GM12891 (cell line): ENCODE measurements around the gene GLYATL2.
A peak's percentile ranks its signal among the peaks of the same experiment; 100 is the strongest.

Source experiments
- DNase-seq: peaks from one replicate; pipeline ENCODE4 v3.0.0; 2011; ENCODE audit warnings: low spot score; ENCODE audit not compliant: insufficient read length
- FAIRE-seq: peaks from 2 replicates; lab custom pipeline; 2011; peaks lifted over from hg19 to GRCh38; lab: Jason Lieb, UNC
- PAX5 ChIP-seq: IDR thresholded peaks from 2 replicates; pipeline ENCODE4 v1.6.1; 2011; ENCODE audit warnings: low read length, moderate library complexity, mild to moderate bottlenecking; ENCODE audit not compliant: insufficient read depth, severe bottlenecking
- POLR2A ChIP-seq: IDR thresholded peaks from 2 replicates; pipeline ENCODE4 v1.6.1; 2011; ENCODE audit warnings: low read depth, low read length, control low read depth
- POLR2AphosphoS5 ChIP-seq: IDR thresholded peaks from 2 replicates; pipeline ENCODE4 v1.6.1; 2011; ENCODE audit warnings: low read depth, low read length, control low read depth
- POU2F2 ChIP-seq: IDR thresholded peaks from 2 replicates; pipeline ENCODE4 v1.6.1; 2011; ENCODE audit warnings: low read depth, mild to moderate bottlenecking, control low read depth, low read length, moderate library complexity
- SPI1 ChIP-seq: IDR thresholded peaks from 2 replicates; pipeline ENCODE4 v1.6.1; 2011; ENCODE audit warnings: low read depth, low read length, control low read depth
- TAF1 ChIP-seq: IDR thresholded peaks from 2 replicates; pipeline ENCODE4 v1.6.1; 2011; ENCODE audit warnings: low read depth, low read length, control low read depth

Gene GLYATL2

DNA sequence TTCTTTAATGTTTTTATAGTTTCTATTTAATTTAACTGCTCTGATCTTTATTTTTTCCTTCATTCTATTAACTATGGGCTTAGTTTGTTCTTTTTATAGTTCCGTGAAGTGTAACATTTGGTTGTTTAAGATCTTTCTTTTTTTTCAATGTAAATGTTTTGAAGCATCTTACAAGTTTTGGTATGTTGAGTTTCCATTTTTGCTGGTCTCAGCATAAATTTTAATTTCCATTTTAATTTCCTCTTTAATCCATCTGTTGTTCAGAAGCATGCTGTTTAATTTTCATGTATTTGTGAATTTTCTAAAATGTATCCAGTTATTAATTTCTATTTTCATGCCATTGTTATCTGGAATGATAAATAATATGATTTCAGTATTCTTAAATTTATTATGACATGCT is 17.0 kb upstream of the GLYATL2 start:
- FAIRE-seq (no peak), DNase-seq (no peak)
- no peak for TF ChIP-seq PAX5
- no peak for TF ChIP-seq POLR2A
- TF ChIP-seq SPI1: no peak
- TF ChIP-seq POLR2AphosphoS5: no peak
- TF ChIP-seq TAF1: no peak

DNA sequence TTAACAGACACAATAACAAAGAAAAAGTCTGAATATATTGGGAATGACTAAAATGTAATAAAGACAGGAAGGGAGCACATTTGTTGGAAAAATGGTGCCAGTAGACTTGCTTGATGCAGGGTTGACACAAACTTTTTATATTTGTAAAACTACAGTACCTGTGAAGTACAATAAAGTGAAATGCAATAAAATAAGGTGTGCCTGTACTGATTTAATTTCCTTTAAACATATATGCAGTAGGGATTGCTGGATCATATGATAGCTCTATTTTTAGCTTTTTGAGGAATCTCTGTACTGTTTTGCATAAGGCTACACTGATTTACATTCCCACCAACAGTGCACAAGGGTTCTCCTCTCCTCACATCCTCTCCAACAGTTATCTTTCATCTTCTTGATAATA is 12.3 kb upstream of the GLYATL2 start:
- no peak for DNase-seq
- FAIRE-seq: no peak
- no peak for TF ChIP-seq POU2F2
- no peak for TF ChIP-seq PAX5
- no peak for TF ChIP-seq TAF1
- no peak for TF ChIP-seq POLR2AphosphoS5
- no peak for TF ChIP-seq SPI1

DNA sequence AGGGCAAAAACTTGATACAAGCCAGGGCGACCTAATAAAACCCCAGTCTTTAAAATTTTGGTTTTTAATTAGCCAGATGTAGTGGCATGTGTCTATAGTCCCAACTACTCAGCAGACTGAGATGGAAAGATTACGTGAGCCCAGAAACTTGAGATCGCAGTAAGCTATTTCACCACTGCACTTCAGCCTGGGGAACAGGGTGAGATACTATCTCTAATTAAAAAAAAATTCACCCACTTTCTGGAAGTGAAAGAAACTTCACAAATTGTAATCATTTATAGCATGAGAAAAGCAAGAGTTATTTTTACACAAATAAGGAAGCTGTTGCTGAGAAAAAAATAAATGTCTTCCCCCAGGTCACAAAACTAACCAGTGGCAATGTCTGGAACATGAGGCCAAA is 882 bp upstream of the GLYATL2 start:
- TF ChIP-seq POLR2AphosphoS5: no peak
- no peak for TF ChIP-seq PAX5
- no peak for TF ChIP-seq POLR2A
- no peak for TF ChIP-seq POU2F2
- no peak for TF ChIP-seq SPI1
- TF ChIP-seq TAF1: no peak
- DNase-seq: no peak
- no peak for FAIRE-seq

DNA sequence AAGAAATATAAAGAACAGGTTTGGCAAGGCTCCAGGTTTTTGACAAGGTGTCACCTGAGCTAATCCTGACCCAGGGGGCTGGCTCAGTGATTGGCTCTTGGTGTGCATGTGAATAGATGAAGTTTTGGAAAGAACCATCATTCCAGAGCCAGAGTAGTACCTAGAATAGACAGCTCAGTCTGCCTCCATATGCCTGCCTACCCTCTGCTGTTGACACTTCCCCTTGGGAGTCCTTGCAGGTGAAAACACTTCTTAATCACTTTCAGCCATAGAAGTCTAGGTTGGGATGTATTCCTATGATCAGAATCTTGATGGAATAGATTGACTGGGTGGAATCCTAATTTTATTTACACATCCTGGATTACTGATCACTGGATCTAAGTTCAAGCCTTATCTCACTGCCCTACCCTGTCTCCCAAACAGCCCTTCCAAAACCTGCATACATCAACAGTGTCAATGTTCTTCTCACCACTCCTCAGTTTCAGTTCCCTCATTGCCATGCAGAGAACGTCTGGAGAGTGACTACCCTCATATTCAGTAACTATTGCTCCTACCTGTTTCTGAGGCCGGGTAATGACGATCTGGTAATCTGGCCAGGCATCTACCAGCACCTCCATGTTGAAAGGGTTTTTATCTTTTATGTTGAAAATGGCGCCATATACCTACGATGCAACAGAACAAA is 6.7 kb downstream of the GLYATL2 start:
- TF ChIP-seq POU2F2 (no peak), SPI1 (peak; percentile 69), POLR2A (no peak), PAX5 (no peak), TAF1 (no peak), POLR2AphosphoS5 (no peak)
- FAIRE-seq: no peak
- no peak for DNase-seq

DNA sequence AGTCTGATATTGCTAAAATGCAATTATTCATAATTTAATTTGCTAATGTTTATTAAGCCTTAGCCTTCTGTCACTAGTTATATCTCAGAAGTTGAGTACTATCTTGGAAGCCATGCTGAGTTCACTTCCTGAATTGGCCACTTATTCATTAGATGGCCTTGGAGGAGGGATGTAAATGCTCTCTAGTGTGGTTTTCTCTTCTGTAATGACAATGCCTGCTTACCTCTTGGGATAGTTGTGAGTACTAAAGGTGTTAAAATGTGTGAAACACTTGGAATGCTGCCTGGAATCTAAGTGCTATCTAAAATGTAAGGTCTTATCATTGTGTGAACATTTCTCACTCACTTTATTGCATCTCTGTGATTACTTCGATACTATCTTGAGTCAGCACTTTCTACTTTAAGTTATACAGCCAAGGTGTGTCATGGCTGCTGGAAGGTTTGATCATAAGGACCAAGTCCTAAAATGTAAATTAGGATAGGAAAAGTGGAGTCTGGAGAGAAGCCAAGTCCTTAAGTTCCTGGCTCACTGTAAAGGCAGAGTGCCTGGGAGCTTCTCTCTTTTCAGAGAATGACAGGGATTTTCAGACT is 12.4 kb downstream of the GLYATL2 start:
- FAIRE-seq: no peak
- TF ChIP-seq POU2F2 (no peak), SPI1 (no peak), POLR2AphosphoS5 (no peak)
- no peak for DNase-seq

DNA sequence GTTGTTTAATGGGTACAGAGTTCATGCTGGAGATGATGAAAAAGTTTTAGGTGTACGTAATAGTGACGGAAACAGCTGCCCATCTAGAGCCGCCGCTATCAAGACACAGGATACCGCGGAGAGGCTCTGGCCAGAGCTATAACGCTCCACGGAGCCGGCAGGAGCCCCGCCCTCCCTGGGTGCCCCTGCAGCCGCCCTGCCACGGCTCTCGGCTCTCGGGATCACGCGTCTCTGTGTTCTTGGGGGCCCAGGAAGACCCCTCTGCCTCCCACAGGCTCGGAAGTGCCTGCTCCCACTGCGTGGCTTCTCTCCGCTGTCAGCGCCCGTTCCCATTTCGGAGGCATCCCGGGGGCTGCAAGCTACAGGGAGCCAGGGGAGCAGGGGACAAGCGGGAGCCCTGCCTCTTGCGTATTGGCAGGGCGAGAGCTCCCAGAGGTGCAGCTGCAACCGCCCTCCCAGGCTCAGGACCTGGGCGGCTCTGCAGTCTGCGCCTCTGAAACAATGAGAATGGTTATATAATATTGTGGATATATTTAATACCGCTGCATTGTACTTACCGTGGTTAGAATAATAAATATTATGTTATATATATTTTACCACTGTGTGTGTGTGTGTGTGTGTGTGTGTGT is 13.7 kb downstream of the GLYATL2 start:
- TF ChIP-seq POU2F2: no peak
- no peak for TF ChIP-seq SPI1
- no peak for TF ChIP-seq PAX5
- no peak for TF ChIP-seq TAF1
- no peak for TF ChIP-seq POLR2A
- TF ChIP-seq POLR2AphosphoS5: no peak
- no peak for FAIRE-seq
- DNase-seq: no peak

DNA sequence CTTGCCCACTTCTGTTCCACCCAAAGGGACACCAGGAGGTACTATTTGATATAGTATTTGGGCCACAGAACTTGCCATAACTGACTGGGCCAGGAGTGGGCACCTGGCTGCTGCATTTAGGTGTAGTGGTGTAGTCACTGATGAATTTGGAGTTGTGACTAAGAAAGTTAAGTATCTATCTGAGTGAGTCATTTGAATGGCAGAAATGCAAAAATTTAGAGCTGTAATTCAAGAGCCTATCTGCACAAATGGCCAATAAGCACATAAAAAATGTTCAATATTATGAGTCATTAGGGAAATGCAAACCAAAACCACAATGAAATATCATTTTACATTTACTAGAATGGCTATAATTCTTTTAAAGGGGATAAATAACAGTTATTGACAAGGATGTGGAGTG is 14.7 kb downstream of the GLYATL2 start:
- TF ChIP-seq POU2F2 (no peak), SPI1 (no peak), PAX5 (no peak)
- DNase-seq (no peak), FAIRE-seq (no peak)

DNA sequence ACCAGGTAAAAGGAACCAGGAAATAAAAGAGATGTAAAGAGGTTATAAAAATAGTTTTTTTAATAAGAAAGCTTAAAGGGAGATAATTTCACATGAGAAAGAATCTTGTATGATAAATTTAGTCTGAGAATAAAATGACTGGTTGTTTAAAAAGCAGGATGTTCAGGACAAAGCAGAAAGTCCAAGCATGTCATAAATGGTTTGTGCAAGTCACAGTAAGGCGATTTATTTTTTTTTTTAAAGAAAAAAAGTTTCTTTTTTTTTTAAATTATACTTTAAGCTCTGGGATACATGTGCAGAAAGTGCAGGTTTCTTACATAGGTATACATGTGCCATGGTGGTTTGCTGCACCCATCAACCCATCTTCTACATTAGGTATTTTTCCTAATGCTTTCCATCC is 30.8 kb downstream of the GLYATL2 start:
- no peak for TF ChIP-seq TAF1
- no peak for TF ChIP-seq SPI1
- no peak for TF ChIP-seq POLR2AphosphoS5
- TF ChIP-seq POU2F2: no peak
- TF ChIP-seq PAX5: no peak
- TF ChIP-seq POLR2A: no peak
- DNase-seq: no peak

DNA sequence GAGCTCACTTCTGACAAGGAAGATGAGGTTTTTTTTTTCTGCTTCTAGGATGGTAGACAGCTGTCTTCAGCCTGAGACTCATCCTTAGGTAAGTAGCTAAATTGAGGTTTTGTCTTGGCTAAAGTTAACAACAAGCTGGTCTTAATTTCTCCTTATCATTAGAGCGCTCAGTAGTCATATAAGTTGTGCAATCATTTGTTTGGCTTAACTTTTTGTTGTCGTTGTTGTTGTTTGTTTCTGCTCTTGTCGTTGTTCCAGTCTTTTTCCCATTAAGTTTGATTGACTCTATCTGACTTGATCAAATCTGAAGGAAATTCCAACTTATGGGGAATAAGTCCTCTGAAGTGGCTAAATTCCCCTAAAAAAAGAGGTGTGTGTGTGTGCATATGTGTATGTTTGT is 33.0 kb downstream of the GLYATL2 start:
- TF ChIP-seq POU2F2 (no peak), TAF1 (no peak), SPI1 (no peak), POLR2A (no peak), POLR2AphosphoS5 (no peak), PAX5 (no peak)
- DNase-seq (no peak), FAIRE-seq (no peak)

More for the DNA sequence above, 30.8 kb downstream of the GLYATL2 start:
- FAIRE-seq: no peak

DNA sequence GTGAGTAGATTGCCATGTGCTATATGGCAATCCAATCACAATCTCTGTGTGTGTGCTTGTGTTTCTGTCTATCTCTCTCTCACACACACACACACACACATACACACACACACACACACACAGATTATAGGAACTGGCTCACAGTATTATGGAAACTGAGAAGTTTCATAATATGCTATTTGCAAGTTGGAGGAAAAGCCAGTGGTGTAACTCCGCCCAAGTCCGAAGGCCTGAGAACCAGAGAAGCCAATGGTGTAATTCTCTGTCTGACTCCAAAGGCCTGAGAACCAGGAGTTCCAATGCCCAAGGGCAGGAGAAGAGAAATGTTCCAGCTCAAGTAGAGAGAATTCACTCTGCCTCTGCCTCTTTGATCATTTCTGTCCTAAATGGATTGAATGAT is 37.2 kb downstream of the GLYATL2 start:
- FAIRE-seq (no peak), DNase-seq (no peak)
- TF ChIP-seq PAX5 (no peak), POLR2A (no peak), POLR2AphosphoS5 (no peak), POU2F2 (no peak), SPI1 (no peak), TAF1 (no peak)
